Breast epithelium (tissue), 3 donors: ENCODE measurements around the gene SERPINB8.

Experiments
- CTCF ChIP-seq, 3 donors: fragments of 450-650 bp; IDR thresholded peaks; one replicate each; pipeline ENCODE4 v1.5.1; 2016 to 2017; ENCODE audit warnings: antibody characterized with exemption in 3 of 3, mild to moderate bottlenecking in 3 of 3, moderate library complexity in 3 of 3
- POLR2A ChIP-seq: fragments of 450-650 bp; IDR thresholded peaks from one replicate; pipeline ENCODE4 v1.6.1; 2016; ENCODE audit warnings: antibody characterized with exemption, mild to moderate bottlenecking, moderate library complexity
- POLR2AphosphoS5 ChIP-seq, 3 donors: sonication (generic); formaldehyde crosslinking; IDR thresholded peaks; one replicate each; pipeline ENCODE4 v1.6.1; 2017; ENCODE audit warnings: antibody characterized with exemption in 3 of 3

DNA sequence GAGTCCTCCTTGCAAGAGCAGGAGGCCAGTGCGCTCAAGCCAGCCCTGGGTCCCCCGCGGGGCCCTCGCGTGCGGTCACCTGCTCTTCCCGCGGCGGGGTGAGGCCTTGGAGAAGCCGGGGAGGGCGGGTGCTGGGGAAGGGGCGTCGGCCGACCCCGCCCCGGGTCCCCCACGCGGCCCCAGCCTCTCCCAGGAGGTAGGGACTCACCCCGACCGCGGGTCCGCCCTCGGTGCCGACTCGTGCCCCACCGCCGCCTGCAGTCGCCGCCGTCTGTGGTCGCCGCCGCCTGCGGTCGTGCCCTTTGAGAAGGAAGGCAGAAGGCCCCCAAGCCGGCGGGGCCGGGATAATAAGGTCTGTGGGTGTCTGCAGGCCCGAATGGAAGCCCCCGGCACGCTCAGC, 32.7 kb downstream of the SERPINB8 start:
- TF ChIP-seq CTCF (IDR thresholded peaks at IDR 0.05) (no peak), POLR2A (no peak), POLR2AphosphoS5 (IDR thresholded peaks at IDR 0.05) (no peak)
